HepG2 (cell line): ENCODE results near the gene LYZL1. TPM values are rescaled to one million over a fixed set of nuclear protein-coding genes. Genes with fewer than 3 reads are reported as not detected.

Source experiments
- ATAC-seq: fragments of 200-7000 bp; cut with Tn5 transposase; 3 replicates; pipeline ENCODE4 v1.9.1; 2020; ENCODE audit warnings: mild to moderate bottlenecking, moderate library complexity
- BruUV-seq: library from RNA; stranded (reverse); fragments of 400-500 nt; replicated peaks from 2 replicates; lab custom pipeline; 2021; lab: Mats Ljungman, UMichigan
- CTCF ChIA-PET: fragments of 300-600 bp; formaldehyde crosslinking; extraction: SDS; loops from one replicate; lab custom pipeline; 2021; ENCODE audit warnings: low total read pairs, inconsistent platforms, low intra/inter-chr PET ratio; lab: Yijun Ruan, JAX
- POLR2A ChIA-PET: fragments of 350-600 bp; sonication (Branson Sonifier 250); formaldehyde crosslinking; loops from one replicate; lab custom pipeline; 2020; ENCODE audit warnings: antibody characterized with exemption, inconsistent platforms; lab: Yijun Ruan, JAX
- DNase-seq: peaks from one replicate; pipeline ENCODE4 v3.0.0-alpha.2; 2015; ENCODE audit warnings: low spot score
- FAIRE-seq: peaks from 3 replicates; lab custom pipeline; 2011; peaks lifted over from hg19 to GRCh38; lab: Jason Lieb, UNC
- H2AFZ ChIP-seq: one replicate; pipeline ENCODE4 v1.6.1; 2011; ENCODE audit warnings: low read length, inconsistent platforms
- H3K27ac ChIP-seq: fragments of 300-600 bp; 3 replicates; pipeline ENCODE4 v1.8.0; 2011; ENCODE audit warnings: mixed run types, mild to moderate bottlenecking, mixed read lengths, low read length, inconsistent platforms; ENCODE audit not compliant: insufficient read depth; ENCODE audit errors: extremely low read length
- H3K27me3 ChIP-seq, 2 experiments: fragments of 200-600 bp in 1 of 2; 2 replicates in 1 of 2; 3 replicates in 1 of 2; pipeline versions ENCODE4 v1.6.0 to v1.8.0; 2011; ENCODE audit warnings: low read length in 2 of 2, mild to moderate bottlenecking in 2 of 2, moderate library complexity in 2 of 2, inconsistent platforms in 1 of 2; ENCODE audit not compliant: insufficient read depth in 2 of 2, control insufficient read depth in 1 of 2
- H3K36me3 ChIP-seq, 2 experiments: fragments of 200-600 bp in 1 of 2; replicated peaks in 1 of 2; 2 replicates in 1 of 2; 3 replicates in 1 of 2; pipeline versions ENCODE4 v1.5.1 to v1.8.0; 2011; ENCODE audit warnings: low read length in 2 of 2, inconsistent platforms in 1 of 2; ENCODE audit not compliant: insufficient read depth in 2 of 2, control insufficient read depth in 1 of 2
- H3K4me1 ChIP-seq: 2 replicates; pipeline ENCODE4 v1.5.1; 2012; ENCODE audit warnings: low read length, inconsistent platforms; ENCODE audit not compliant: insufficient read depth
- H3K4me2 ChIP-seq: 2 replicates; pipeline ENCODE4 v1.6.0; 2011; ENCODE audit warnings: low read depth, low read length, inconsistent platforms
- H3K4me3 ChIP-seq, 3 experiments: fragments of 200-600 bp in 1 of 3; sonication (generic), shearing (Covaris generic) in 1 of 3; replicated peaks in 1 of 3; 2 replicates each; pipeline ENCODE4 v1.5.1; 2011 to 2016; ENCODE audit warnings: low read length in 3 of 3, inconsistent platforms in 2 of 3, low read depth in 2 of 3, mild to moderate bottlenecking in 2 of 3, control low read depth in 1 of 3, mixed read lengths in 1 of 3; ENCODE audit not compliant: insufficient read depth in 1 of 3
- H3K79me2 ChIP-seq: one replicate; pipeline ENCODE4 v1.6.1; 2011; ENCODE audit warnings: low read length, inconsistent platforms; ENCODE audit not compliant: insufficient read depth
- H3K9ac ChIP-seq: 2 replicates; pipeline ENCODE4 v1.6.0; 2011; ENCODE audit warnings: mild to moderate bottlenecking, low read depth, low read length, inconsistent platforms; ENCODE audit not compliant: insufficient read depth
- H3K9me3 ChIP-seq: 2 replicates; pipeline ENCODE4 v1.5.1; 2012; ENCODE audit warnings: mild to moderate bottlenecking, low read length
- H4K20me1 ChIP-seq: 2 replicates; pipeline ENCODE4 v1.6.0; 2011; ENCODE audit warnings: inconsistent platforms, mild to moderate bottlenecking, low read length, moderate library complexity; ENCODE audit not compliant: insufficient read depth
- CHCHD3 ChIP-seq: sonication (generic); formaldehyde crosslinking; IDR thresholded peaks from 2 replicates; pipeline ENCODE4 v1.8.0; 2022; ENCODE audit warnings: mild to moderate bottlenecking, missing genetic modification reagents, moderate library complexity
- FOXJ3 ChIP-seq: sonication (generic); formaldehyde crosslinking; IDR thresholded peaks from 2 replicates; pipeline ENCODE4 v1.4.0; 2020; ENCODE audit warnings: missing genetic modification reagents, mild to moderate bottlenecking, borderline replicate concordance
- GZF1 ChIP-seq: sonication (generic); formaldehyde crosslinking; IDR thresholded peaks from 2 replicates; pipeline ENCODE4 v1.5.1; 2020; ENCODE audit warnings: mild to moderate bottlenecking, missing genetic modification reagents
- IRF9 ChIP-seq: sonication (generic); formaldehyde crosslinking; IDR thresholded peaks from 2 replicates; pipeline ENCODE4 v1.8.0; 2022; ENCODE audit warnings: missing genetic modification reagents, mild to moderate bottlenecking, borderline replicate concordance
- MEIS2 ChIP-seq: sonication (generic); formaldehyde crosslinking; IDR thresholded peaks from 2 replicates; pipeline ENCODE4 v1.9.0; 2021; ENCODE audit warnings: mild to moderate bottlenecking, missing genetic modification reagents
- NCOA5 ChIP-seq: sonication (generic); formaldehyde crosslinking; IDR thresholded peaks from 2 replicates; pipeline ENCODE4 v1.4.0; 2020; ENCODE audit warnings: missing genetic modification reagents
- NONO ChIP-seq, 2 experiments: fragments of 450-650 bp in 1 of 2; sonication (generic) in 1 of 2; formaldehyde crosslinking in 1 of 2; IDR thresholded peaks in 1 of 2; conservative IDR thresholded peaks in 1 of 2; 2 replicates each; pipeline versions ENCODE4 v1.6.1 to v1.8.0; 2017 to 2022; ENCODE audit warnings: mild to moderate bottlenecking in 1 of 2, missing genetic modification reagents in 1 of 2, moderate library complexity in 1 of 2
- PHF5A ChIP-seq: IDR thresholded peaks from one replicate; pipeline ENCODE4 v1.6.1; 2018; ENCODE audit warnings: low read depth, missing genetic modification reagents; ENCODE audit not compliant: unreplicated experiment
- POGK ChIP-seq: sonication (generic); formaldehyde crosslinking; conservative IDR thresholded peaks from 2 replicates; pipeline ENCODE4 v1.8.0; 2022; ENCODE audit warnings: mild to moderate bottlenecking, moderate library complexity, missing genetic modification reagents
- REL ChIP-seq: sonication (generic); formaldehyde crosslinking; conservative IDR thresholded peaks from 2 replicates; pipeline ENCODE4 v1.8.0; 2022; ENCODE audit warnings: mild to moderate bottlenecking, missing genetic modification reagents, moderate library complexity
- RNF2 ChIP-seq: fragments of 450-650 bp; conservative IDR thresholded peaks from 2 replicates; pipeline ENCODE4 v1.6.1; 2016; ENCODE audit warnings: low read depth
- ZBTB21 ChIP-seq: sonication (generic); formaldehyde crosslinking; IDR thresholded peaks from 2 replicates; pipeline ENCODE4 v1.4.0; 2020; ENCODE audit warnings: missing genetic modification reagents
- ZNF607 ChIP-seq: sonication (generic); formaldehyde crosslinking; IDR thresholded peaks from 2 replicates; pipeline ENCODE4 v1.5.1; 2020; ENCODE audit warnings: missing genetic modification reagents, mild to moderate bottlenecking, borderline replicate concordance
- ZNF710 ChIP-seq: sonication (generic); formaldehyde crosslinking; IDR thresholded peaks from 2 replicates; pipeline ENCODE4 v1.5.0; 2020; ENCODE audit warnings: mild to moderate bottlenecking, missing genetic modification reagents, borderline replicate concordance
- ZSCAN30 ChIP-seq: sonication (generic); formaldehyde crosslinking; IDR thresholded peaks from 2 replicates; pipeline ENCODE4 v1.5.0; 2020; ENCODE audit warnings: mild to moderate bottlenecking, missing genetic modification reagents
- WGBS: methylation state at CpG from one replicate; pipeline ENCODE4 v1.1.6; 2017; ENCODE audit warnings: low lambda C conversion rate; 5-methylcytosine and 5-hydroxymethylcytosine counted together
- in situ Hi-C: cut with HindIII; loops from 2 replicates; pipeline ENCODE4 v1.10.0; 2017; ENCODE audit warnings: low pct_unique_long_range_greater_than_20kb; ENCODE audit not compliant: extremely low pct_ligation_motif_present
- intact Hi-C: fragments of 100-400 bp; cut with micrococcal nuclease; formaldehyde crosslinking; loops from one replicate; pipeline ENCODE4 v1.10.0; 2022; ENCODE audit not compliant: unreplicated experiment
- polyA plus RNA-seq, 8 experiments: library from polyadenylated mRNA; depleted of rRNA in 3 of 8; stranded (reverse) in 7 of 8; unstranded in 1 of 8; fragments of >200 nt; fragmentation: Illumina TruSeq in 4 of 8; extraction: Trizol in 4 of 8; gene quantifications; 2 replicates each; pipeline versions ENCODE4 v1.2.1 to v1.2.3, GENCODE V29; 2011 to 2016; ENCODE audit warnings: low read depth in 4 of 8, missing spikeins in 1 of 8, mixed read lengths in 1 of 8; ENCODE audit not compliant: insufficient read depth in 1 of 8
- total RNA-seq, 5 experiments: library from RNA; depleted of rRNA; stranded (reverse); fragments of >200 nt; fragmentation: Illumina TruSeq; extraction: Trizol; gene quantifications; 2 replicates each; pipeline ENCODE4 v1.2.3, GENCODE V29; 2016; ENCODE audit warnings: low read depth in 1 of 5
- TF ChIP-seq, protein P1 (sequence below): sonication (generic); formaldehyde crosslinking; IDR thresholded peaks from 2 replicates; pipeline ENCODE4 v1.4.0; 2020; ENCODE audit warnings: missing genetic modification reagents, borderline replicate concordance

LYZL1 gene
- total and polyA plus RNA-seq, 2 of the 13 experiments (the other 11 are each of a cell fraction or from before 2014, with no cell fraction given) = not detected

- Histone ChIP-seq H3K27ac (peak overlapping the region; percentile 97), H3K4me1 (peaks cover 100% of the 10 kb centered on the region), H3K4me3 (peak overlapping the region in 1 of 3 experiments; percentile 42; a peak in 1 of 6 replicates), H3K36me3 (no peaks in the 10 kb centered on the region), H3K79me2 (no peaks in the 10 kb centered on the region), H3K4me2 (peak overlapping the region; percentile 87), H3K9me3 (no peaks in the 10 kb centered on the region), H4K20me1 (no peaks in the 10 kb centered on the region), H2AFZ (no peak overlapping the region), H3K9ac (peak overlapping the region; percentile 46), H3K27me3 (no peaks in the 10 kb centered on the region)
- intact Hi-C loops (loop anchor here (1.0 to 5.0 kb wide), 3 partner anchors 8 to 50 kb away; no protein-coding TSS in a partner anchor), in situ Hi-C loops (no loop called here)
- CTCF ChIA-PET = no interaction called here
- FAIRE-seq (no peak), DNase-seq (no peak), ATAC-seq (peak; percentile 7)
- no TSS peak for BruUV-seq
- POLR2A ChIA-PET = interaction anchor here (1.0 to 6.2 kb wide), 7 partner anchors 10 to 387 kb away, joined by 3 to 106 read pairs (median 4); no protein-coding TSS in a partner anchor
- under 1% methylated on average over 6 of the region's 6 CpGs for WGBS
- TF ChIP-seq FOXJ3 (CRISPR knock-in tag) (0 out of 2 replicates have a peak, but pooled peaks have one; percentile 0), GZF1 (CRISPR knock-in tag) (no peak), IRF9 (CRISPR knock-in tag) (no peak), REL (no peak), CHCHD3 (no peak), NCOA5 (no peak), ZNF710 (CRISPR knock-in tag) (peak; percentile 60), ZNF607 (CRISPR knock-in tag) (0 out of 2 replicates have a peak, but pooled peaks have one; percentile 5), RNF2 (no peak), POGK (CRISPR knock-in tag) (no peak), NONO (IDR thresholded peaks at IDR 0.05) (no peak), NONO (CRISPR knock-in tag; conservative IDR thresholded peaks at IDR 0.05) (no peak), ZBTB21 (0 out of 2 replicates have a peak, but pooled peaks have one; percentile 3), PHF5A (no peak), MEIS2 (CRISPR knock-in tag) (0 out of 2 replicates have a peak, but pooled peaks have one; percentile 3), ZSCAN30 (CRISPR knock-in tag) (no peak)
- TF ChIP-seq, protein P1, sequence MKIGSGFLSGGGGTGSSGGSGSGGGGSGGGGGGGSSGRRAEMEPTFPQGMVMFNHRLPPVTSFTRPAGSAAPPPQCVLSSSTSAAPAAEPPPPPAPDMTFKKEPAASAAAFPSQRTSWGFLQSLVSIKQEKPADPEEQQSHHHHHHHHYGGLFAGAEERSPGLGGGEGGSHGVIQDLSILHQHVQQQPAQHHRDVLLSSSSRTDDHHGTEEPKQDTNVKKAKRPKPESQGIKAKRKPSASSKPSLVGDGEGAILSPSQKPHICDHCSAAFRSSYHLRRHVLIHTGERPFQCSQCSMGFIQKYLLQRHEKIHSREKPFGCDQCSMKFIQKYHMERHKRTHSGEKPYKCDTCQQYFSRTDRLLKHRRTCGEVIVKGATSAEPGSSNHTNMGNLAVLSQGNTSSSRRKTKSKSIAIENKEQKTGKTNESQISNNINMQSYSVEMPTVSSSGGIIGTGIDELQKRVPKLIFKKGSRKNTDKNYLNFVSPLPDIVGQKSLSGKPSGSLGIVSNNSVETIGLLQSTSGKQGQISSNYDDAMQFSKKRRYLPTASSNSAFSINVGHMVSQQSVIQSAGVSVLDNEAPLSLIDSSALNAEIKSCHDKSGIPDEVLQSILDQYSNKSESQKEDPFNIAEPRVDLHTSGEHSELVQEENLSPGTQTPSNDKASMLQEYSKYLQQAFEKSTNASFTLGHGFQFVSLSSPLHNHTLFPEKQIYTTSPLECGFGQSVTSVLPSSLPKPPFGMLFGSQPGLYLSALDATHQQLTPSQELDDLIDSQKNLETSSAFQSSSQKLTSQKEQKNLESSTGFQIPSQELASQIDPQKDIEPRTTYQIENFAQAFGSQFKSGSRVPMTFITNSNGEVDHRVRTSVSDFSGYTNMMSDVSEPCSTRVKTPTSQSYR (CRISPR knock-in tag) = 0 out of 2 replicates have a peak, but pooled peaks have one; percentile 2
These were observed 38.9 kb downstream of the LYZL1 start for GRCh38 chr10:29327746-29328102.
